ENCODE data around the gene TMEM101. TPM values are rescaled to one million over a fixed set of nuclear protein-coding genes. Genes with fewer than 3 reads are reported as not detected.

TMEM101 gene
- total RNA-seq, 2 experiments from 2014 or later = 30.3 to 31.7 TPM

DNA sequence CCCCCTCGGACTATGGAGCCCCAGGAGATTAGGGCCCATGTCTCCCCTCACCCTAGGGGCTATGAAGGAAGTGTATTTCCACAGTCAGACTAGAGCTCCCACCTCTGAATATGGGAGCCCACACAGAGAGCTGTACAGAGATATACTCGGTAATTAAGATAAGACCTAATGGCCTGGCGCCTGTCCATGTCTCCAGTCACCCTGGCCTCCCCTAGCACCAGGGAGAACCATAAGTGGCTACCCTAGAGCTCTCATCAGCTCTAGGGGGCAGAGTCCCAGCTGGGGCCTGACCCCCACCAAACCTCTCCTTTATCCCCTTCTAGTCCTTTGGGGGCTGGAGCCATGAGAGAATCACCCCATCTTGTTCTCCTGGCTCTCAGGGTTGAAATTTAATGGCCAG lies 2.4 kb downstream of the TMEM101 start:
- peaks cover 17% of the 10 kb centered on the region for H3K4me1 Mint-ChIP-seq
- peaks cover 4% of the 10 kb centered on the region for H3K36me3 Mint-ChIP-seq
- no peaks in the 10 kb centered on the region for H3K27me3 Mint-ChIP-seq
- H3K9me3 Mint-ChIP-seq = no peaks in the 10 kb centered on the region
- ATAC-seq (ENCODE audit: low read depth) (no peak), DNase-seq (no peak)
- H3K4me3 Mint-ChIP-seq = no peak overlapping the region
- H3K27ac Mint-ChIP-seq = no peak overlapping the region
- POLR2A ChIA-PET = no interaction called here

DNA sequence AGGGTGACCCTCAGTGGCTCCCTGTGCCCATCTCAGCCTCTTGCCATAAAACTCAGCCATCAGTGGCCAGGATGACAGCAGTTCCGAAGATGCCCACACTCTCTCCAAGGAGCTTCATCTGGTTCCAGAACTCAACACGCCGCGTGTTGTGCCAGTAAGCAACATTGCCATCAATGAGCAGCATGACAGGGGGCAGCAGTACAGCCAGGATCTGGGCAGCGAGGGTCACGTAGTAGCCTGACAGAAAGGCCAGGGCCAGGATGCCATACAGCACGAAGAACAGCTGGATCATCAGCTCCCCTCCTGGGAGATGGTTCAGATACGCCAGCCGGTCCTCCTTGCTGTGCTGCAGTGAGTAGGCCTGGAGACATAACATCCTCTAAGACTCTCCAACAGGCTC lies 2.9 kb downstream of the TMEM101 start:
- Mint-ChIP-seq H3K4me3 (no peak overlapping the region), H3K27me3 (peaks cover under 1% of the 10 kb centered on the region), H3K36me3 (peaks cover 4% of the 10 kb centered on the region), H3K9me3 (no peaks in the 10 kb centered on the region), H3K4me1 (peaks cover 19% of the 10 kb centered on the region), H3K27ac (no peak overlapping the region)
- DNase-seq (no peak), ATAC-seq (ENCODE audit: low read depth) (no peak)
- POLR2A ChIA-PET = no interaction called here

DNA sequence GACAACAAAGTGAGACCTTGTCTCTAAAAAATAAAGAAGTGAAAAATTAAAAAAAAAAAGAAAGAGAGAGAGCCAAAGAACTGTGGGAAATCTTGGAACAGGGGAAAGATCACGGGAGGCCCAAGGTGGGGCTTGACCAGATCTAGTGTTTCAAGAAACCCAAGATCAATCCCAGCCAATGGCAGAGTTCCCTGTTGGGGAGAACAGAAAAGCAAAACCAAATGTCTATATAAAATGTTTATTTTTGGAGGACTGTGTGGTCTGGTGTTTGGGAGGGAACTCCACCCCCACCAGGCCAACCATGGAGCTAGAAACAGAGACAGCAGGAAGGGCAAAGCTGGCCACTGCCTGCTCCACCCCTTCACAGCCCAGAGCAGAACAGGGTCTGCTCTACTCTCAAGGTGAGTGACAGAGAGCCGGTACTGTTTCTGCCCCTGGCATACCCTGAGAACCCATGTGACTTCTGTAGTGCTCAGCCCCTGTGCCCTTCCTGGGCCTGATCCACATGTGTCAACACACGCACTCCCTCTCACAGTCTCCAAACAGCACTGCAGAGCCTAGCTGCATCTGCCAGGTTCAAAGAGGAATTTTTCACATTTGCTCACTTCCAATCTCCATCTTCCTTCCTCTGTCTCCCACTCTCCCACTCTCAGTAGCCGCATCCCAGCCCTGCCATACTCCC lies 3.7 kb downstream of the TMEM101 start:
- Mint-ChIP-seq H3K4me1 (peaks cover 23% of the 10 kb centered on the region), H3K9me3 (no peaks in the 10 kb centered on the region), H3K27me3 (peaks cover 5% of the 10 kb centered on the region), H3K27ac (no peak overlapping the region), H3K36me3 (peaks cover 4% of the 10 kb centered on the region), H3K4me3 (no peak overlapping the region)
- no peak for DNase-seq
- ATAC-seq (ENCODE audit: low read depth) = no peak
- POLR2A ChIA-PET = no interaction called here

- Mint-ChIP-seq H3K9me3 (no peaks in the 10 kb centered on the region), H3K27me3 (peaks cover 26% of the 10 kb centered on the region), H3K27ac (peak overlapping the region; percentile 57), H3K4me1 (peaks cover 17% of the 10 kb centered on the region), H3K4me3 (peak overlapping the region; percentile 88), H3K36me3 (peaks cover 2% of the 10 kb centered on the region)
- no peak for ATAC-seq (ENCODE audit: low read depth)
- POLR2A ChIA-PET = interaction anchor here (0.6 to 1.2 kb wide), 3 partner anchors 14 to 238 kb away, joined by 3 read pairs; no protein-coding TSS in a partner anchor
- DNase-seq = no peak
Observed at GRCh38 chr17:44008205-44008909, 6.4 kb downstream of the TMEM101 start.

DNA sequence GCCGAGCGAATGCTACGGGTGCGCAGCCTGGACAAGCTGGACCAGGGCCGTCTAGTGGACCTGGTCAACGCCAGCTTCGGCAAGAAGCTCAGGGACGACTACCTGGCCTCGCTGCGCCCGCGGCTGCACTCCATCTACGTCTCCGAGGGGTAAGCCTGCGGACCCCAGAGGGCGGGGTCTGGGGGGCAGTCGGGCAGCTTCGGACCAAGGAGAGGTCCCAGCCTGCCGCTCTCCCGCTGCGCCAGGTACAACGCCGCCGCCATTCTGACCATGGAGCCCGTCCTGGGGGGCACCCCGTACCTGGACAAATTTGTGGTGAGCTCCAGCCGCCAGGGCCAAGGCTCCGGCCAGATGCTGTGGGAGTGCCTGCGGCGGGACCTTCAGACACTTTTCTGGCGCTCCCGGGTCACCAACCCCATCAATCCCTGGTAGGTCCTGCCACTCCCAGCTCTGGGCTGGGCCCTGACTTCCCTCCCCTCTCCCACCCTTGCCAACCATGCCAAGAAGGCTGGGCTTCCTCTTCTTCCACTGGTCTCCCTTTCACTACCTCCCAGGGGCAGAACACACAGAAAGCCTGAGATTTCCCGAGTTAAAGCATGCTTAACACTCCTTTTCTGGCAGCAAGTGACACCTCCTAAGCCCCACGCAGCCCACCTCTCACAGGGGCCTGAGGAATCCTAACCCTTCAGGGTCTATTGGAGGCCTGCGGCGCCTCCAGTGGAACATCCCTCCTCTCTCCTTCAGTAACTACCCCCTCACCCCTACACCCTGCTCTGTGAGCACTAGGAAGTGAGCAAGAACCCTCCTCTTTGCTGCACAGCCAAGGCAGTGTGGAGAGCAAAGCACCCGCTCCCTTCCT lies 7.2 kb downstream of the TMEM101 start:
- peak overlapping the region; percentile 88 for H3K4me3 Mint-ChIP-seq
- peaks cover 28% of the 10 kb centered on the region for H3K27me3 Mint-ChIP-seq
- no peaks in the 10 kb centered on the region for H3K9me3 Mint-ChIP-seq
- peak overlapping the region; percentile 60 for H3K27ac Mint-ChIP-seq
- DNase-seq (no peak), ATAC-seq (ENCODE audit: low read depth) (no peak)
- H3K36me3 Mint-ChIP-seq = peaks cover 2% of the 10 kb centered on the region
- POLR2A ChIA-PET = interaction anchor here (0.6 kb wide), 1 partner anchor 239 kb away, joined by 3 read pairs; no protein-coding TSS in a partner anchor
- H3K4me1 Mint-ChIP-seq = peaks cover 17% of the 10 kb centered on the region

DNA sequence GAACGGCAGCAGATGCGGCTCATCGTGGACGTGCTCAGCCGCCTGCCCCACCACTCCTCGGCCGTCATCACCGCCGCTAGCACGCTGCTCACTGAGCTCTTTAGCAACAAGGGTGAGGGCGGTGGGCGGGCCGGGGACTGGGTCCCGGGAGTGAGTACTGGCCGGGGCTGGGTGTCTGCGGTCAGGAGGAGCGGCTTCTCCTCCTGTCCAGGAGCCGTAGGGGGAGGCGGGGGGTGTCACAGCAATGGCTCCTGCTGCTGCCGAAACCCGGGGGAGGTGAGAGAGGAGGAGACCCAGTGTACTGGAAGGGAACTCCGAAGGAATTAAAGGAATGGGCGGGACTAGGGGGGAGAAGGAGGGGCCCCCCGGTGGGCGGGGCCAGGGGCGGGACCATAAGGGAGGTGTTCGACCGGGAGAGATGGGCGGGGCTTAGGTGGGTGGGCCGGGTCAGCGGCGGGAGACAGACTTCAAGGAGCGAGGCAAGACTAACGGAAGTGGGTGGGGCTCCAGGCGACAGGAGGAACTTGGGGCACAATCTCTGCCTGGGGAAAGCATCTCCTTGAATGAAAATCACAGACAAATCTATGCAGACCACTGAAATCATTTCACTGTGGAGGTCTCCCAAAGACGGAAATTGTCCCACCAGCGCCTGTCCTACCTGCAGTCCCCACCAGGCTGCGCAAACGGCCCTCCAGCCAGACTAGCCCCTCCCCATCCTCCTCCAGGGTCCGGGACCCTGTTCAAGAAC lies 8.0 kb downstream of the TMEM101 start:
- peak; percentile 85 for ATAC-seq (ENCODE audit: low read depth)
- DNase-seq = peak; percentile 94
- Mint-ChIP-seq H3K36me3 (peaks cover 2% of the 10 kb centered on the region), H3K4me1 (peaks cover 17% of the 10 kb centered on the region), H3K9me3 (no peaks in the 10 kb centered on the region), H3K27me3 (peaks cover 28% of the 10 kb centered on the region), H3K27ac (peak overlapping the region; percentile 60), H3K4me3 (peak overlapping the region; percentile 88)
- POLR2A ChIA-PET = interaction anchor here (1.2 kb wide), 1 partner anchor 8 kb away, joined by 4 read pairs; the partner anchor contains the start of gene TMEM101

DNA sequence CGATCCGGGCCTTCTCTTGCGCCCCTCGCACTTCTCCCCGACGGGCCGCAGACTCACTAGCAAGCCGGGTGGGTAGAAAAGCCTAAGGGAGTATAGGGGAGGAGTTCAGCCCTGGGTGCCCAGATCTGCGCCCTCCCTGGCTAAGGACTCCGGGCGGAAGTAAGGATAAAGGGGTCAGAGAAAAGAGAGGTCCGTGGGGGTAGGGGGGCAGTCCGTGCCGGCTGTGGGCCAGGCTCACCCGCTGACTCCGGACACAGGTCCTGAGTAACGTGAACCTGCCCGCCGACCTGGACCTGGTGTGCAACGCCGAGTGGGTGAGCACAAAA lies 8.5 kb downstream of the TMEM101 start:
- H3K9me3 Mint-ChIP-seq = no peaks in the 10 kb centered on the region
- H3K4me3 Mint-ChIP-seq = peak overlapping the region; percentile 88
- ATAC-seq (ENCODE audit: low read depth) = peak; percentile 14
- H3K4me1 Mint-ChIP-seq = peaks cover 17% of the 10 kb centered on the region
- H3K36me3 Mint-ChIP-seq = no peaks in the 10 kb centered on the region
- POLR2A ChIA-PET = interaction anchor here (1.2 kb wide), 1 partner anchor 9 kb away, joined by 4 read pairs; the partner anchor contains the start of gene TMEM101
- H3K27me3 Mint-ChIP-seq = peaks cover 28% of the 10 kb centered on the region
- DNase-seq = no peak
- peak overlapping the region; percentile 39 for H3K27ac Mint-ChIP-seq

GRCh38 chr17:44005527-44006271 lies 9.1 kb downstream of the TMEM101 start:
- Mint-ChIP-seq H3K9me3 (no peaks in the 10 kb centered on the region), H3K4me1 (peaks cover 17% of the 10 kb centered on the region), H3K4me3 (peak overlapping the region; percentile 88), H3K36me3 (no peaks in the 10 kb centered on the region), H3K27me3 (peaks cover 28% of the 10 kb centered on the region), H3K27ac (peak overlapping the region; percentile 39)
- DNase-seq = peak; percentile 59
- ATAC-seq (ENCODE audit: low read depth) = peak; percentile 7
- POLR2A ChIA-PET = interaction anchor here (1.2 kb wide), 1 partner anchor 9 kb away, joined by 4 read pairs; the partner anchor contains the start of gene TMEM101

DNA sequence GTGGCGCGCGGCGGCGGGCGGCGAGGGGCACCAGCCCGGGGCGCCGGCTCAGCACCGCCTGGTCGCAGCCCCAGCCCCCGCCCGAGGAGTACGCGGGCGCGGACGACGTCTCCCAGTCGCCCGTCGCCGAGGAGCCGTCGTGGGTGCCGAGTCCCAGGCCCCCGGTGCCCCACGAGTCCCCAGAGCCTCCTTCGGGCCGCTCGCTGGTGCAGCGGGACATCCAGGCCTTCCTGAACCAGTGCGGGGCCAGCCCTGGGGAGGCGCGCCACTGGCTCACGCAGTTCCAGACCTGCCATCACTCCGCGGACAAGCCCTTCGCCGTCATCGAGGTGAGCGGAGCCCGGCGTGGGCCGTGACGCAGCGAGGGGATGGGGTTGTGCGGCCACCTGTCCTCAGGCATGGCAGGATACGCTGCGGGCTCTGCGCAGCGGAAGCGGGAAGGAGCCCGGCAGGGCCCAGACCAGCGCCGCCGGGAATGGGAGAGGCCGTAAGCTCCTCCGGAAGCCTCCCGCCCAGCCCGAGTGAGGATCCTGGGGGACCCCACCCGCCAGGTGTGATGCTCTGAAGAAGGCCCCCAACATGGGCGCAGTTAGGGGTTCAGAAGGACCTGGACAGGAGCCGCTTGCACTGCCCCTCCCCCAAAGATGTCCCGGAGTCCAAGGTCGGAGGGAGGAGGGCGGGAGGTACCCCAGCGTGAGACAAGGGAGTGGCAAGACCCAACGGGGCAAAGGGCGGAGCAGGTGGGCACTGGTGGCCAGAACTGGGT lies 9.8 kb downstream of the TMEM101 start:
- ATAC-seq (ENCODE audit: low read depth) (no peak), DNase-seq (peak; percentile 54)
- Mint-ChIP-seq H3K4me1 (peaks cover 17% of the 10 kb centered on the region), H3K27me3 (peaks cover 28% of the 10 kb centered on the region), H3K4me3 (peak overlapping the region; percentile 64), H3K9me3 (no peaks in the 10 kb centered on the region), H3K27ac (no peak overlapping the region), H3K36me3 (no peaks in the 10 kb centered on the region)
- POLR2A ChIA-PET = interaction anchor here (1.2 kb wide), 1 partner anchor 10 kb away, joined by 4 read pairs; the partner anchor contains the start of gene TMEM101

DNA sequence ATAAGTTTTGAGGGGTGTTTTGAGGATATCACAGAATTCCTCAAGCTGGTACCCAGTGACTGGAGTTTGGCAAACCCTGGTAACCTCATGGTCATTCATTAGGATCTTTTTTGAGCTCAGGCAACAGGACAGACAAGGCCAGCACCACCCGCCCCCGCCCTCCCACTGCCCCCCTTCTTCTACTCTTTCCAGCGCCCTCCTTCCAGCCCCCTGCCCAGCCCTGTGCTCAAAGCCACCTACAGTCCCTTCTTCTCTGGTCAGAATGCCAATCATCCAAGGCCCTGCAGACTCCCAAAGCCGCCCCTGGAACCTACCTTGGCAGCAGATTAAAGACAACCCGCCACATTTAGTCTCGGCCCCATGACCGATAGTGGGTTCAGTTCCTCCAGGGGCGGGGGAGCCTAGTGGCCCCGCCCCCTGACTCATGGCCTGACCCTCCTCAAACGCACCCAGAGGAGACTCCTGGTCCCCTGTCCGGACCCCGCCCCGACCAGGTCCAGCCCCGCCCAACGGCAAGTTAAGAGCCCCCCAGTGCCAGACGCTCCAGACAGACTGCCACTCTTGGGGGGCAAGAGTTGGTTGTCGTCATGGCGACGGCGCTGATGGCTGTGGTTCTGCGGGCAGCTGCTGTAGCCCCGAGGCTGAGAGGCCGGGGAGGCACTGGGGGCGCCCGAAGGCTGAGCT lies 10.5 kb downstream of the TMEM101 start, which contains the start of gene NAGS:
TSS of gene NAGS (plus strand) at position 546 of the 684 bp plus-strand sequence. CDS start at position 588, 42 bp downstream.
- no peak within 1 kb of the TSS for H3K27ac Mint-ChIP-seq
- peaks cover 33% of the 10 kb centered on the region for H3K27me3 Mint-ChIP-seq
- DNase-seq = no peak
- H3K36me3 Mint-ChIP-seq = no peaks in the 10 kb centered on the region
- POLR2A ChIA-PET = interaction anchor here (0.6 kb wide), 1 partner anchor 688 kb away, joined by 5 read pairs; no protein-coding TSS in a partner anchor
- no peaks in the 10 kb centered on the region for H3K9me3 Mint-ChIP-seq
- H3K4me1 Mint-ChIP-seq = peaks cover 17% of the 10 kb centered on the region
- peak within 1 kb of the TSS; percentile 64 for H3K4me3 Mint-ChIP-seq
- ATAC-seq (ENCODE audit: low read depth) = no peak

DNA sequence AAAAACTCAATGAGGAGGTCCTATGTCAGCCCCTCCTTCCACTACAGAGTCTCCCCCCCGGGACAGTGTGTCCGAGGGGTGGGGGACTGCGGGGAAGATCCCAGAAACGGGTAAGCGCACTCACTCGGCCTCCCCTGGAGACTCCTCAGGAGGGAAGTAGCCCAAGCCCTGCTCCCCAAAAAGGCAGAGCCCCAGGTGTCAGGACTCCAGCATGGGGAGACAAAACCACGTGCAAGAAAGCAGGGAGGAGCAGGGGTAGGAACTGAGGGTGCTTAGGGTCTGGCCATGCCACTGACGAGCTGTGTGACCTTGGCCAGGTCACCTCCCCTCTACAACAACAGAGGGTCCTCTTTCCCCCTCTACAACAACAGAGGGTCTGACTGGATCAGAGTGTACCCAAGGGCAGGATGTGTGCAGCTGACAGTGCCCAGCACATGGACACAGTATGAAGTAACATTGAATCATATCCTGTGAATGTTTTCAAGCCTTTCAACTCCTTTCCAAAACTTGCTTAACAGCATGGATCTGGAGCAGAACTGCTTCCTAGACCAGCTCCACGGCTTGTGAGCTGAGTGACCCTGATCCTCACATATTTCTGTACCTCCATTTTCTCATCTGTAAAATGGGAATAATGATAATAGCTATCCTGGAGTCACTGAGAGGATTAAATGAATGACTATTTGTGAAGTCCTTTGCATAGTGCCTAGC lies 12.5 kb downstream of the TMEM101 start:
- Mint-ChIP-seq H3K36me3 (no peaks in the 10 kb centered on the region), H3K27me3 (peaks cover 43% of the 10 kb centered on the region), H3K4me3 (no peak overlapping the region), H3K9me3 (no peaks in the 10 kb centered on the region), H3K27ac (no peak overlapping the region), H3K4me1 (peaks cover 10% of the 10 kb centered on the region)
- POLR2A ChIA-PET = no interaction called here
- DNase-seq (no peak), ATAC-seq (ENCODE audit: low read depth) (no peak)
